Testis (tissue), 2 donors: ENCODE data around the gene ANO7.

Experiments
- POLR2A ChIP-seq: fragments of 450-650 bp; IDR thresholded peaks from one replicate; pipeline ENCODE4 v1.6.1; 2017; ENCODE audit warnings: antibody characterized with exemption, mild to moderate bottlenecking, moderate library complexity
- TF ChIP-seq, protein P1 (sequence below), 3 experiments: fragments of 450-650 bp in 2 of 3; fragments of 200-600 bp in 1 of 3; sonication (generic) in 1 of 3; IDR thresholded peaks; one replicate each; pipeline ENCODE4 v1.5.1; 2016 to 2019; ENCODE audit warnings: antibody characterized with exemption in 3 of 3, mild to moderate bottlenecking in 2 of 3, moderate library complexity in 1 of 3

DNA sequence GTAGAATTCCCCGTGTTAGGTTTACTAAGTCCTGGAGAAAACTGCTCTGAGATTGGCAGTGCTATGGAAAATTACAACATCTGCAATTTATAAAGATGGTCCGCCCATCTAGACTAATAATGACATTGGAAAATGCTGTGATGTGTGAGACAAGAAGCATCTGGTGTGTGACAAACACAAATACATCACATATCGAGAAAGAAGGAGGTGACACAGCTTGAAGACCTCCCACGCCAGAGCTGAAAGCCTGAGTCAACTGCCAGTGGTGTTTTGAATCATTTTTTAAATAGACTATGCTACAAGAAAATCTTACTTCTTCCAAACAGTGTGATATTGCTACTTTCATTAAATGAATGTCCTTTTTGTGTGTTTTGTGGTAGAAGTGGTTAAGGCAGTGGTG lies 8.6 kb upstream of the ANO7 start:
- TF ChIP-seq, protein P1, sequence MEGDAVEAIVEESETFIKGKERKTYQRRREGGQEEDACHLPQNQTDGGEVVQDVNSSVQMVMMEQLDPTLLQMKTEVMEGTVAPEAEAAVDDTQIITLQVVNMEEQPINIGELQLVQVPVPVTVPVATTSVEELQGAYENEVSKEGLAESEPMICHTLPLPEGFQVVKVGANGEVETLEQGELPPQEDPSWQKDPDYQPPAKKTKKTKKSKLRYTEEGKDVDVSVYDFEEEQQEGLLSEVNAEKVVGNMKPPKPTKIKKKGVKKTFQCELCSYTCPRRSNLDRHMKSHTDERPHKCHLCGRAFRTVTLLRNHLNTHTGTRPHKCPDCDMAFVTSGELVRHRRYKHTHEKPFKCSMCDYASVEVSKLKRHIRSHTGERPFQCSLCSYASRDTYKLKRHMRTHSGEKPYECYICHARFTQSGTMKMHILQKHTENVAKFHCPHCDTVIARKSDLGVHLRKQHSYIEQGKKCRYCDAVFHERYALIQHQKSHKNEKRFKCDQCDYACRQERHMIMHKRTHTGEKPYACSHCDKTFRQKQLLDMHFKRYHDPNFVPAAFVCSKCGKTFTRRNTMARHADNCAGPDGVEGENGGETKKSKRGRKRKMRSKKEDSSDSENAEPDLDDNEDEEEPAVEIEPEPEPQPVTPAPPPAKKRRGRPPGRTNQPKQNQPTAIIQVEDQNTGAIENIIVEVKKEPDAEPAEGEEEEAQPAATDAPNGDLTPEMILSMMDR (IDR thresholded peaks at IDR 0.05) = no peak
- TF ChIP-seq POLR2A = no peak
